Natural killer cell (primary cell): Measurements from ENCODE around the gene SH3PXD2A. TPM values are rescaled to one million over a fixed set of nuclear protein-coding genes. Genes with fewer than 3 reads are reported as not detected.
A peak's percentile ranks its signal among the peaks of the same experiment; 100 is the strongest.

Experiments used
- ATAC-seq, 3 donors: fragments of 150-1000 bp in 2 of 3; fragments of 200-7000 bp in 1 of 3; cut with Tn5 transposase; 1 replicate in 1 of 3; 2 replicates in 2 of 3; pipeline ENCODE4 v1.10.0; 2021; ENCODE audit warnings: mild to moderate bottlenecking in 2 of 3, moderate library complexity in 2 of 3
- DNase-seq, 2 donors: peaks; one replicate each; pipeline versions ENCODE4 v3.0.0 to v3.0.0-alpha.2; 2013 to 2021; ENCODE audit warnings: mixed read lengths in 1 of 2
- H3K27ac ChIP-seq: one replicate; pipeline ENCODE4 v1.5.1; 2013; ENCODE audit warnings: mild to moderate bottlenecking, low read length
- H3K27me3 ChIP-seq: one replicate; pipeline ENCODE4 v1.6.1; 2013; ENCODE audit warnings: low read length; ENCODE audit not compliant: control insufficient read depth, insufficient read depth
- H3K36me3 ChIP-seq: one replicate; pipeline ENCODE4 v1.6.1; 2013; ENCODE audit warnings: low read length; ENCODE audit not compliant: control insufficient read depth, insufficient read depth
- H3K4me1 ChIP-seq: one replicate; pipeline ENCODE4 v1.6.1; 2013; ENCODE audit warnings: low read length; ENCODE audit not compliant: control insufficient read depth, insufficient read depth
- H3K4me3 ChIP-seq: one replicate; pipeline ENCODE4 v1.5.1; 2013; ENCODE audit warnings: low read length
- H3K9me3 ChIP-seq: one replicate; pipeline ENCODE4 v1.6.1; 2013; ENCODE audit warnings: low read length; ENCODE audit not compliant: control insufficient read depth, insufficient read depth
- H3K27ac Mint-ChIP-seq, 2 donors: one replicate each; pipeline ENCODE4 v1.8.0; 2022; ENCODE audit warnings: mild to moderate bottlenecking in 2 of 2, mixed read lengths in 2 of 2, moderate library complexity in 1 of 2
- H3K27me3 Mint-ChIP-seq, 2 donors: one replicate each; pipeline ENCODE4 v1.8.0; 2022; ENCODE audit warnings: low read depth in 2 of 2, mixed read lengths in 2 of 2
- H3K36me3 Mint-ChIP-seq: one replicate; pipeline ENCODE4 v1.8.0; 2022; ENCODE audit warnings: mixed read lengths
- H3K4me1 Mint-ChIP-seq, 2 donors: one replicate each; pipeline ENCODE4 v1.8.0; 2022; ENCODE audit warnings: mixed read lengths in 2 of 2
- H3K4me3 Mint-ChIP-seq: one replicate; pipeline ENCODE4 v1.8.0; 2022; ENCODE audit warnings: mild to moderate bottlenecking, moderate library complexity, mixed read lengths
- H3K9me3 Mint-ChIP-seq, 2 donors: one replicate each; pipeline ENCODE4 v1.8.0; 2022; ENCODE audit warnings: mixed read lengths in 2 of 2
- WGBS: methylation state at CpG from one replicate; pipeline ENCODE4 v1.1.7; 2013; ENCODE audit warnings: missing lambda C conversion rate; ENCODE audit not compliant: insufficient coverage; 5-methylcytosine and 5-hydroxymethylcytosine counted together
- intact Hi-C: fragments of 100-400 bp; cut with micrococcal nuclease; formaldehyde crosslinking; loops from one replicate; pipeline ENCODE4 v1.14.2; 2022
- total RNA-seq, 4 donors: library from RNA; stranded (reverse); fragments of 120-200 nt in 1 of 4; gene quantifications; one replicate each; pipeline versions ENCODE4 v1.2.3 to v1.2.4, GENCODE V29; 2013 to 2022
- TF ChIP-seq, protein P1 (sequence below): fragments of 200-600 bp; IDR thresholded peaks from one replicate; pipeline ENCODE4 v1.8.0; 2022; ENCODE audit warnings: antibody characterized with exemption

SH3PXD2A gene
- total RNA-seq, 3 donors from 2014 or later (not counting 1 experiment from before 2014, with no cell fraction given) = 3.3 to 7.0 (median 4.9) TPM

DNA sequence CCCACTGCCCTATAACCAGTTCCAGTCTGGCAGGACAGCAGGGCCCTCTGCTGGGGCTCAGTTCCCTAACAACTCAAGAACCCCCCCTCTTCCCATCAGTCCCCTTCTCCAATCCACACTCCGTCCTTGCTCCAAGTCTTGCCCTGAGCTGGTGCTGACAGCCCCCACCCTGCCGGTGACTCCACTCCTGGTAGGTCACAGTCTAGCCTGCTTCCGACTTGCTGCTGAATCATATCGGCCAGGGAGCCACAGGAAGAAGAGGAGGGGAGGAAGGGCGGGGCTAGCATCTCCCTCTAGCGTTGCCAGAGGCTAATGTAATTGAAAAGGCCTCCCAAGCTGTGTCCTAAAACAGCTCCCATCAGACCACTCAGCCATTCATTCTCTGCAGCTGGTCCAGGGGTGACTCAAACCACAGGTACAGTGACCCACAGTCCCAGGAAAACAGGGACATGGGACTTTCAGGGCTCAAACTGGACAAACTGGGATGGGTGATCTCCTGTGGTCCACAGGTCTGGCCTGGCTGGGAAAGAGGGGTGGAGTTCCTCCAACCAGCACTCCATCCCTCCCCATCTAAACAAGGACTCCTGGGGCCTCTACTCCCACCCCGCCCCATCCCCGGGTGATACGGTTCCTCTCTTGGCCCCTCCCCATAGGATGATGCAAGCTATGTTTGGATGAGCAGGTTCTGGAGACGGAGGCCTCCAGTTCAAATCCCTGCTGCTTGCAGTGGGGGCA is 158.8 kb downstream of the SH3PXD2A start:
- Mint-ChIP-seq H3K9me3 (no peaks in the 10 kb centered on the region), H3K27me3 (peaks cover 0 to 10% of the 10 kb centered on the region in 2 donors), H3K4me1 (peaks cover 12 to 22% of the 10 kb centered on the region in 2 donors), H3K27ac (peak overlapping the region in 1 of 2 donors; percentile 70), H3K4me3 (peak overlapping the region; percentile 45), H3K36me3 (no peaks in the 10 kb centered on the region)
- Histone ChIP-seq H3K4me1 (peaks cover 33% of the 10 kb centered on the region), H3K4me3 (no peak overlapping the region), H3K27ac (no peak overlapping the region), H3K9me3 (no peaks in the 10 kb centered on the region), H3K36me3 (no peaks in the 10 kb centered on the region), H3K27me3 (peaks cover 13% of the 10 kb centered on the region)
- intact Hi-C loops = no loop called here
- TF ChIP-seq, protein P1, sequence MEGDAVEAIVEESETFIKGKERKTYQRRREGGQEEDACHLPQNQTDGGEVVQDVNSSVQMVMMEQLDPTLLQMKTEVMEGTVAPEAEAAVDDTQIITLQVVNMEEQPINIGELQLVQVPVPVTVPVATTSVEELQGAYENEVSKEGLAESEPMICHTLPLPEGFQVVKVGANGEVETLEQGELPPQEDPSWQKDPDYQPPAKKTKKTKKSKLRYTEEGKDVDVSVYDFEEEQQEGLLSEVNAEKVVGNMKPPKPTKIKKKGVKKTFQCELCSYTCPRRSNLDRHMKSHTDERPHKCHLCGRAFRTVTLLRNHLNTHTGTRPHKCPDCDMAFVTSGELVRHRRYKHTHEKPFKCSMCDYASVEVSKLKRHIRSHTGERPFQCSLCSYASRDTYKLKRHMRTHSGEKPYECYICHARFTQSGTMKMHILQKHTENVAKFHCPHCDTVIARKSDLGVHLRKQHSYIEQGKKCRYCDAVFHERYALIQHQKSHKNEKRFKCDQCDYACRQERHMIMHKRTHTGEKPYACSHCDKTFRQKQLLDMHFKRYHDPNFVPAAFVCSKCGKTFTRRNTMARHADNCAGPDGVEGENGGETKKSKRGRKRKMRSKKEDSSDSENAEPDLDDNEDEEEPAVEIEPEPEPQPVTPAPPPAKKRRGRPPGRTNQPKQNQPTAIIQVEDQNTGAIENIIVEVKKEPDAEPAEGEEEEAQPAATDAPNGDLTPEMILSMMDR = no peak
- peak in 1 of 2 donors; percentile 75 for DNase-seq
- ATAC-seq = peak; percentile 43 to 66 (median 63)
- 39% methylated on average over 10 of the region's 10 CpGs for WGBS

DNA sequence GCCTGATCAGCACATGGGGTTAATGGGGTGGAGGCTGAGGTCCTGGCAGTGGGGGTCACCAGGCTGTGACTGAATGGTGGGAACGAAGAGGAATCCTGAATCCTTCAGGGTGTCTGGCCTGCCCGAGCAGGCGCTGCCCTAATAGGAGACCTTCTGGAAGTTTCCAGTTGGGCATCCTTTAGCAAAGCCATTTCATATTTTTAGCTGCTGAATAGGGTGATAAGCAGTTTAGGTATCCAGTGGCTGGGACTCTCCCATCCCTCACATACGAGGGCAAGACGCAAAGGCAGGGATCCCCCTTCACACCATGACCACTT is 159.3 kb downstream of the SH3PXD2A start:
- TF ChIP-seq, protein P1 = no peak
- intact Hi-C loops = no loop called here
- H3K4me3 ChIP-seq = no peak overlapping the region
- Mint-ChIP-seq H3K36me3 (no peaks in the 10 kb centered on the region), H3K27ac (peak overlapping the region in 1 of 2 donors; percentile 70), H3K4me3 (no peak overlapping the region), H3K27me3 (peaks cover 0 to 10% of the 10 kb centered on the region in 2 donors), H3K9me3 (no peaks in the 10 kb centered on the region), H3K4me1 (peaks cover 12 to 25% of the 10 kb centered on the region in 2 donors)
- H3K27ac ChIP-seq = no peak overlapping the region
- no peaks in the 10 kb centered on the region for H3K9me3 ChIP-seq
- DNase-seq = no peak
- WGBS = 65% methylated on average over 5 of the region's 5 CpGs
- no peaks in the 10 kb centered on the region for H3K36me3 ChIP-seq
- H3K4me1 ChIP-seq = peaks cover 33% of the 10 kb centered on the region
- ATAC-seq = no peak
- peaks cover 13% of the 10 kb centered on the region for H3K27me3 ChIP-seq

DNA sequence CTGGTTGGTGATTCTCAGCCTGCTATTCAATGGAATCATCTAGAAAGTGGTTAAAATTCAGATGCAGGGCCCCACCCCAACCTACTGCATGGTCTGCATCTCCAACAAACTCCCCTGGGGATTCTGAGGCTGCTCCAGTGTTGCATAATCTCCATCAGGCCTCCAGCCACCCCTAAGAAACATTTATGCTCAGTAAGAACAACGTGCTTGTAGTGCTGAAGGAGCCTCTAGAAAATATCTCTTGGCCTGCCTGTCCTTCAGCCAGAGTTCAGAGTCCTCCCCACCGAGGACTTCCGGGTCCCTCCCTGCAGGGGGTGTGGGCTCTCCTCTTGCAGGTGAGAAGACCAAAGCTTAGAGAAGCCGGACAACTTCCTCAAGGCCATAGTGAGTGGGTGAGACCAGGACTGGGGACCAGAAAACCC is 159.8 kb downstream of the SH3PXD2A start:
- H3K9me3 ChIP-seq = no peaks in the 10 kb centered on the region
- intact Hi-C loops = no loop called here
- peaks cover 33% of the 10 kb centered on the region for H3K4me1 ChIP-seq

More for the DNA sequence above, 159.8 kb downstream of the SH3PXD2A start:
- Histone ChIP-seq H3K27ac (no peak overlapping the region), H3K4me3 (no peak overlapping the region), H3K36me3 (no peaks in the 10 kb centered on the region), H3K27me3 (peaks cover 13% of the 10 kb centered on the region)
- Mint-ChIP-seq H3K4me1 (peaks cover 12 to 25% of the 10 kb centered on the region in 2 donors), H3K36me3 (no peaks in the 10 kb centered on the region), H3K9me3 (no peaks in the 10 kb centered on the region), H3K27ac (no peak overlapping the region), H3K27me3 (peaks cover 0 to 10% of the 10 kb centered on the region in 2 donors), H3K4me3 (peak overlapping the region; percentile 9)
- no peak for ATAC-seq
- no peak for DNase-seq
- WGBS = 83% methylated on average over 4 of the region's 4 CpGs
- TF ChIP-seq, protein P1 = no peak
